Astrocyte (in vitro differentiated cells and primary cell): ENCODE measurements around the gene THSD8. TPM values are rescaled to one million over a fixed set of nuclear protein-coding genes. Genes with fewer than 3 reads are reported as not detected.
A peak's percentile ranks its signal among the peaks of the same experiment; 100 is the strongest.

Experiments used
- DNase-seq: peaks from one replicate; pipeline ENCODE4 v3.0.0-alpha.2; 2010; ENCODE audit warnings: low read depth
- FAIRE-seq: peaks from 2 replicates; lab custom pipeline; 2011; peaks lifted over from hg19 to GRCh38; lab: Jason Lieb, UNC
- H2AFZ ChIP-seq: 2 replicates; pipeline ENCODE4 v1.6.0; 2012; ENCODE audit warnings: low read depth, low read length, inconsistent platforms
- H3K27ac ChIP-seq: 2 replicates; pipeline ENCODE4 v1.5.1; 2011; ENCODE audit warnings: low read depth, low read length, inconsistent platforms
- H3K27me3 ChIP-seq: 2 replicates; pipeline ENCODE4 v1.6.0; 2011; ENCODE audit warnings: low read length, inconsistent platforms; ENCODE audit not compliant: insufficient read depth
- H3K36me3 ChIP-seq: 2 replicates; pipeline ENCODE4 v1.5.1; 2011; ENCODE audit warnings: low read length, inconsistent platforms; ENCODE audit not compliant: insufficient read depth
- H3K4me1 ChIP-seq: 2 replicates; pipeline ENCODE4 v1.5.1; 2011; ENCODE audit warnings: low read length, inconsistent platforms; ENCODE audit not compliant: insufficient read depth
- H3K4me2 ChIP-seq: 2 replicates; pipeline ENCODE4 v1.6.0; 2012; ENCODE audit warnings: low read length, inconsistent platforms
- H3K4me3 ChIP-seq: 2 replicates; pipeline ENCODE4 v1.5.1; 2011; ENCODE audit warnings: low read depth, mild to moderate bottlenecking, low read length, inconsistent platforms; ENCODE audit not compliant: insufficient read depth
- H3K79me2 ChIP-seq: 2 replicates; pipeline ENCODE4 v1.6.0; 2012; ENCODE audit warnings: mild to moderate bottlenecking, low read length, inconsistent platforms; ENCODE audit not compliant: insufficient read depth
- H3K9ac ChIP-seq: 2 replicates; pipeline ENCODE4 v1.6.0; 2012; ENCODE audit warnings: mild to moderate bottlenecking, low read length, inconsistent platforms
- H3K9me3 ChIP-seq: 2 replicates; pipeline ENCODE4 v1.5.1; 2012; ENCODE audit warnings: low read depth, mild to moderate bottlenecking, low read length, inconsistent platforms; ENCODE audit not compliant: insufficient read depth
- H4K20me1 ChIP-seq: 2 replicates; pipeline ENCODE4 v1.6.0; 2012; ENCODE audit warnings: low read length, inconsistent platforms; ENCODE audit not compliant: insufficient read depth
- H3K27ac Mint-ChIP-seq: one replicate; pipeline ENCODE4 v1.8.0; 2021; ENCODE audit warnings: mild to moderate bottlenecking, mixed read lengths; ENCODE audit not compliant: unreplicated experiment
- H3K27me3 Mint-ChIP-seq: one replicate; pipeline ENCODE4 v1.8.0; 2021; ENCODE audit warnings: low read depth, mixed read lengths; ENCODE audit not compliant: unreplicated experiment
- H3K36me3 Mint-ChIP-seq: one replicate; pipeline ENCODE4 v1.8.0; 2021; ENCODE audit warnings: low read depth, mixed read lengths; ENCODE audit not compliant: unreplicated experiment
- H3K4me1 Mint-ChIP-seq: one replicate; pipeline ENCODE4 v1.8.0; 2021; ENCODE audit warnings: low read depth, mixed read lengths; ENCODE audit not compliant: unreplicated experiment
- H3K4me3 Mint-ChIP-seq: one replicate; pipeline ENCODE4 v1.8.0; 2021; ENCODE audit warnings: mild to moderate bottlenecking, moderate library complexity, mixed read lengths; ENCODE audit not compliant: unreplicated experiment
- H3K9me3 Mint-ChIP-seq: one replicate; pipeline ENCODE4 v1.8.0; 2021; ENCODE audit warnings: mild to moderate bottlenecking, mixed read lengths; ENCODE audit not compliant: unreplicated experiment
- CTCF ChIP-seq: IDR thresholded peaks from 2 replicates; pipeline ENCODE4 v1.5.1; 2011; ENCODE audit warnings: low read depth, mild to moderate bottlenecking, inconsistent platforms, low read length, moderate library complexity; ENCODE audit not compliant: insufficient read depth
- EZH2 ChIP-seq: IDR thresholded peaks from 2 replicates; pipeline ENCODE4 v1.6.1; 2012; ENCODE audit warnings: mild to moderate bottlenecking, low read length, inconsistent platforms; ENCODE audit not compliant: insufficient read depth
- total RNA-seq: library from RNA; stranded (reverse); gene quantifications from 2 replicates; pipeline ENCODE4 v1.2.1, GENCODE V29; 2021

Gene THSD8
- total RNA-seq, 1 donor from 2014 or later: 3.6 TPM

DNA sequence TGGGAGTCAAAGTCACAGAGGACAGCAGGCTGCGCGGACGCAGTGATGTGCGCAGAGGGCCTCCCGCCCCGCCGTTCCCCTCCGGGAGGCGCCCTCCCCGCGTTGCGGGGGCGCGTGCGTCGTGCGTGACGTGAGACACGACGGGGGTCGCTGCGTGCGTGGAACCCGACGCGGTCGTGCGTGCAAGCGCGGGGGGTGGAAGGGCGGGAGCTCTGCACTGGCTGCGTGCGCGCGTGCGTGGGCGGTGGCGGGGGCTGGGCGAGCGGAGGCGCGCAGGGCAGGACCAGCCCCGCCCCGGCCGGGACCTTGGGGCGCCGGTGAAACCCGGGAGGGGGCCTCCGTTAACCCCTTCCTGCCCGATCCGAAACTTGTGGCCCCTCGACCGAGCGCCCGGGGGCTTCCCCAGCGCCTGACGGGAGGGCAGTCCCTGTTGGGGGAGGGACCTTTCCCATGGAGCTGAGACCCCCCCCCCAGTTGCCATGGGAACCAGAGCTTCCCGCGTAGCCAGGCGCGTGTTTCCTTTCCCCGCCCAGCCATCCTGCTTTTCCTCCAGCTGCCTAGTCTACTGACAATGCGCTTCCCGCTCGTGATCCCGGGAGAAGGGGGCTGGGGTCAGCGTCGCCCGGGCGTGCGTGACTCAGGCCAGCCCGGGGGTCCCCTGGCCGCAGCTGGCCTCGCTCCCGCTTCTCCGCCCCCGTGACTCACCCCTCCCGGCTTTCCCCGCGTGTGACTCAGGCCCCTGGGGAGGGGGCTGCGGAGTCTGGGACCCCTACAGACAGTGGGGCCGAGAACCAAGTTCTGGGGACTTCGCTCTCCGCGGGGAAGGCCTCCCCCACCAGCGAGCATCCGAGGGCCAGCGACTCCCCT is 19.2 kb upstream of the THSD8 start:
- peak overlapping the region; percentile 81 for H3K27ac ChIP-seq
- peaks cover 56% of the 10 kb centered on the region for H3K4me1 ChIP-seq
- DNase-seq (peak; percentile 74), FAIRE-seq (no peak)
- Mint-ChIP-seq H3K27me3 (no peaks in the 10 kb centered on the region), H3K36me3 (no peaks in the 10 kb centered on the region), H3K4me1 (peaks cover 21% of the 10 kb centered on the region), H3K27ac (peak overlapping the region; percentile 94), H3K9me3 (no peaks in the 10 kb centered on the region), H3K4me3 (peak overlapping the region; percentile 76)
- H4K20me1 ChIP-seq: no peaks in the 10 kb centered on the region
- H3K9ac ChIP-seq: peak overlapping the region; percentile 83
- H3K9me3 ChIP-seq: no peaks in the 10 kb centered on the region
- TF ChIP-seq EZH2: no peak
- TF ChIP-seq CTCF: no peak
- H3K4me3 ChIP-seq: peak overlapping the region; percentile 59
- H3K36me3 ChIP-seq: no peaks in the 10 kb centered on the region
- peak overlapping the region; percentile 94 for H3K4me2 ChIP-seq
- peak overlapping the region; percentile 79 for H2AFZ ChIP-seq
- H3K27me3 ChIP-seq: no peaks in the 10 kb centered on the region
- H3K79me2 ChIP-seq: no peaks in the 10 kb centered on the region

DNA sequence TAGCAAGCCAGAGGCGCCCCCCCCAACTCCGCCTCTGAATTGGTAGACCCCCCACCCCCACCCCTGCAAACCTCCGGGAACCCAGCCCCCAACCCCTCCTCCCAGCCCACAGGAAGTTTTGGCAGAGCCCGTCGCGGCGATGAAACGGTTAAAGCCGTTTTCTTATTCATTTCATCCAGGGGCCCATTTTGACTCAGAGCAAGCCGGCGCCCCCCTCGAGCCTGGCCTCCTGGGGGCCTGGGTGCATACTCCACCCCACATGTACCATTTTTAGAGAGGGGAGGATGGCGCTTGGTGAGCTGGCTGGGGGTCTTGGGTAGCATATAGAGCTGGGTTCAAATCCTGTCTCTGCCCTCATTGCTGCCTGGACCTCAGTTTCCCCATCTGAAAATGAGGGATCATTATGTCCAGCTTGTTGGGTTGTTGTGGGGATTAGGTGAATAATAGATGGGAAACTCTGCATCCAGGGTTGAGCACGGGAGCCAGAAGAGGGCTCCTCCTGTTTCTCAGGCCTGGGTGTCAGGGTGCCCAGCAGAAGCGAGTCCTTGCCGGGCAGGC is 18.5 kb upstream of the THSD8 start:
- no peak for FAIRE-seq
- TF ChIP-seq CTCF: no peak
- TF ChIP-seq EZH2: no peak
- H4K20me1 ChIP-seq: no peaks in the 10 kb centered on the region
- H3K27ac ChIP-seq: peak overlapping the region; percentile 81
- peak overlapping the region; percentile 83 for H3K9ac ChIP-seq
- peaks cover 25% of the 10 kb centered on the region for H3K4me1 Mint-ChIP-seq
- H3K4me3 Mint-ChIP-seq: peak overlapping the region; percentile 73
- no peaks in the 10 kb centered on the region for H3K9me3 Mint-ChIP-seq
- no peaks in the 10 kb centered on the region for H3K79me2 ChIP-seq
- no peaks in the 10 kb centered on the region for H3K9me3 ChIP-seq
- no peaks in the 10 kb centered on the region for H3K27me3 ChIP-seq
- H3K36me3 Mint-ChIP-seq: no peaks in the 10 kb centered on the region
- peak overlapping the region; percentile 92 for H3K27ac Mint-ChIP-seq
- H3K27me3 Mint-ChIP-seq: no peaks in the 10 kb centered on the region
- H3K4me3 ChIP-seq: no peak overlapping the region
- peaks cover 57% of the 10 kb centered on the region for H3K4me1 ChIP-seq
- H2AFZ ChIP-seq: peak overlapping the region; percentile 56
- peak overlapping the region; percentile 94 for H3K4me2 ChIP-seq
- H3K36me3 ChIP-seq: no peaks in the 10 kb centered on the region
- DNase-seq: no peak
